GM19397 (cell line): ENCODE measurements around the gene TNNI2.
"Not testable (repeated sequence)": the region's sequence is repeated elsewhere in the genome, so short reads cannot be mapped to it uniquely, and the experiment has no call there.

Experiments
- ATAC-seq: cut with Tn5 transposase; IDR thresholded peaks from one replicate; pipeline ENCODE4 v1.9.1; 2021; ENCODE audit warnings: mild to moderate bottlenecking, moderate library complexity; ENCODE audit not compliant: unreplicated experiment

Gene TNNI2

DNA sequence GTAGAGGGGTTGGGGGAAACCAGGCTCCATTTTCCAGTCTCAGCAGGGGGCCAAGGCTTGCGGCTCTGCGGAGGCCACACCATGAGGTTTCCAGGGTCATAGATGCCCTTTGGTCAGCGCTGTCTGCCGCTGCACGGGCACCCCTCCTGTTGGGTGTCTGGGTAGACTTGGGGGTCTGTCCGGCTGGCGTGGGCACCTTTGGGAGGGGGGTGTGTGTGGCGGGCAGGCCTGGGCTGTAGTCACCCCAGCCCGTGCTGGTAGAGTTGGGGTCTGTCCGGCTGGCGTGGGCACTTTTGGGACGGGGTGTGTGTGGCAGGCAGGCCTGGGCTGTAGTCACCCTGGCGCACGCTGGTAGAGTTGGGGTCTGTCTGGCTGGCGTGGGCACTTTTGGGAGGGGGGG, 32.8 kb downstream of the TNNI2 start:
- no peak for ATAC-seq

DNA sequence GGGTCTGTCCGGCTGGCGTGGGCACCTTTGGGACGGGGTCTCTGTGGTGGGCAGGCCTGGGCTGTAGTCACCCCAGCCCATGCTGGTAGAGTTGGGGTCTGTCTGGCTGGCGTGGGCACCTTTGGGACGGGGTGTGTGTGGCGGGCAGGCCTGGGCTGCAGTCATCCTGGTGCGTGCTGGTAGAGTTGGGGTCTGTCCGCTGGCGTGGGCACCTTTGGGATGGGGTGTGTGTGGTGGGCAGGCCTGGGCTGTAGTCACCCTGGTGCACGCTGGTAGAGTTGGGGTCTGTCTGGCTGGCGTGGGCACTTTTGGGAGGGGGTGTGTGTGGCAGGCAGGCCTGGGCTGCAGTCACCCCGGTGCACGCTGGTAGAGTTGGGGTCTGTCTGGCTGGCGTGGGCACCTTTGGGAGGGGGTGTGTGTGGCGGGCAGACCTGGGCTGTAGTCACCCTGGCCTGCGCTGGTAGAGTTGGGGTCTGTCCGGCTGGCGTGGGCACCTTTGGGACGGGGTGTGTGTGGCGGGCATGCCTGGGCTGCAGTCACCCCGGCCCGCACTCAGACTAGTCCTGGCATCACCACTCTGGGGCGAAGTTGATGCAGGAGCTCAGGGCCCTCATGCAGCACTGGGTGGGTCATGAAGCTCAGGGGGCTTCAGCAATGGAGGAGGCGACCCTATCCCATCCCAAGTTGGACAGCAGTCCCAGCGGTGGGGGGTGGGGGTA, 33.6 kb downstream of the TNNI2 start:
- ATAC-seq: no peak

DNA sequence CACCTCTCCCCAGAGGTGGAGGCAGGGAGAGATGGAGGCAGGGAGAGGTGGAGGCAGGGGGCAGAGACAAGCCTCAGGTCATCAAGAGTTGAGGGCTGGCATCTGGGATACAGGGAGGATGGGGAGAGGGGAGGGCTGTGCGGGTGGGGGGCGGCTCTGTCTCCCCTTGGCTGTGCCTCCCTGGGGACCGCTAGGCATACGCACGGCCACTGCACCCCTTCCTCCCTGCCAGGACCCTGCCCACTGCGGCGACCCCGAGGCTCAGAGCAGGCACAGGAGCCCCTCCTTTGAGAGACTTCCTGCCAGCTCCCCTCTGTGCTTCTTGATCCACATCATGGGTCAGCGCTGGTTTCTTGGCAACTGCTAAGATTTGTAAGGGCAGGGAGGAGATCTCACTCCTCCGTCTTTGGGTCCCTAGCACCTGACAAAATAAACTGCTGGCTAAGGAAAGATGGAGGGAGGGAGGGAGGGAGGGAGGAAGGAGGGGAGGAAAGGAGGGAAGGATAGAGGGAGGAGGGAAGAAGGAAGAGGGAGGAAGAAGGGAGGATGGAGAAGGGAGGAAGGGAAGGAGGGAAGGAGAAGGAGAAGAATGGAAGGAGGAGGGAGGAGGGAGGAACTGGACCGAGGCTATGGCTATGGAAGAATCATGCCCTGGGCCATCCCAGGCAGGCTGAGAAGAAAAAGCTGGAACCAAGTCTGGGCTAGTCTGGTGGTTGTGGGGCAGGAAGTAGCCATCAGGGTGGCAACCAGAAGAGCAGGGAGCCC, 34.4 kb downstream of the TNNI2 start:
- ATAC-seq: no peak

DNA sequence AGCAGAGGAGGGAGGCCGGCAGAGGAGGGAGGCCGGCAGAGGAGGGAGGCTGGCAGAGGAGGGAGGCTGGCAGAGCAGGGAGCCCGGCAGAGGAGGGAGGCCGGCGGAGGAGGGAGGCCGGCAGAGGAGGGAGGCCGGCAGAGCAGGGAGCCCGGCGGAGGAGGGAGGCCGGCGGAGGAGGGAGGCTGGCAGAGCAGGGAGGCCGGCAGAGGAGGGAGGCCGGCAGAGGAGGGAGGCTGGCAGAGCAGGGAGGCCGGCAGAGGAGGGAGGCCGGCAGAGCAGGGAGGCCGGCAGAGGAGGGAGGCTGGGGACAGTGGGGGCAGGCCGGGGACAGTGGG, 35.0 kb downstream of the TNNI2 start:
- ATAC-seq: not testable (repeated sequence)

DNA sequence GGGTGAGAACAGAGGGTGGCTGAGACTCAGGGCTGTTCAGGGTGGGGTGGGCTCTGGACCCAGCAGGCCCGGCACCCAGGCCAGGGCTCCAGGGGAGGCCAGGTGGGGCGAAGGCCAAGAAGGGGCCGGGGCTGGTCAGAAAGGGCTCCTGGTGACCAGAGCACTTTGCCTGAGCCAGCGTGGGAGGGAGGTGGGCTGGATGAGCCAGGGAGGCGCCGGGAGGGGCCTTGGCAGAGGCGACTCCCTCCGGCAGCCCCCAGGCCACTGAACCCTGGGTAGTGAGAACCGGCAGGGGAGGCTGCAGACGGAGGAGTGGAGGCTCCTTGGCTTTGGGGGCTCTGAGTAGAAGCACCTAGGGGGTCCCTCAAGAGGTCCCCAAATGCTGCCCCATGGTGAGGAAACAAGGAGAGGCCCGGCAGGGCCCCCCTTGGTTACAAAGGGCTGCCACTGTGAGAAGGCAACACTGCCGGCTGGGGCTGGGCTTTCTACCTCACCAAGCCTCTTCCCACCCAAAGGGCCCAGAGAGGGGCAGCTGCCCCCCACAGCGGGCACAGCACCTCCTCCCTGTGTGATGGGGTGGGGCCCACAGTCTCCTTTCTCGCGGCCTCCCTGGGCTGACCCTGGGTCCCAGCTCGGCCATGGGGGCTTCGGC, 35.8 kb downstream of the TNNI2 start:
- ATAC-seq: not testable (repeated sequence)

DNA sequence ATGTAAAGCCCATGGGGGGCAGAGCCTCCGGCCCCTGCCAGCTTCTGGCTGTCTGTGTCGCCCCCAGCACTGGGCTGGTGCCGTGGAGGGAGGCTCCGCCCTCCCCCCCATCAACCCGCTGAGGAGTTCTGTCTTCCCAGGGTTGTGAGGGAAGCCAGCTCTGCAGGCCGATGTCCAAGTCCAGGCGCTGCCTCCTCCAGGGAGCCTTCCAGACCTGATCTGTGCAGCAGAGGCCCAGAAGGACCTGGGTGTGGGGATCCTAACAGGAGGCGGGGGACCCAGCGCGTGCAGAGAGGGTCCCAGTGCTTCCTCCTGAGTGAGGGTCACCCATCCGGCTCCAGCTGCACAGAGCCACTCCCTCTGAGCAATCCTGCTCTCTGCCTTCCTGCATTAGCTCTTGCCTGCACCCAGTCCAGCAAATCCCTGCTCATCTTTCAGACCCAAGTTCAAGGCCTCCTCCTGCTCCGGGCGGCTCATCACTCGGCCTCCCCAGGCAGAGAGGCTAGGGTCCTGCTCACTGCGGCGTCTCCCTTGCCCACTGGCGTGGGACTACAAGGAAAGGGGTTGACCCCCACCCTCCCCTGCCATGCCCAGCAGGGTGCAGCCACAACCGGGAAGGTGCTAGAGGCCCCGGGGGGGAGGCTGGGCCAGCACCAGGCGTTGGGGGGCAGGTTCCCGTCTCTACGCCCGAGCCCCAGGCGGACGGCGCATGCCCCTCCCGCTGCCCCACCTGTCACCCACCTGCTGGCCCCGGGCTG, 36.5 kb downstream of the TNNI2 start:
- ATAC-seq: no peak

DNA sequence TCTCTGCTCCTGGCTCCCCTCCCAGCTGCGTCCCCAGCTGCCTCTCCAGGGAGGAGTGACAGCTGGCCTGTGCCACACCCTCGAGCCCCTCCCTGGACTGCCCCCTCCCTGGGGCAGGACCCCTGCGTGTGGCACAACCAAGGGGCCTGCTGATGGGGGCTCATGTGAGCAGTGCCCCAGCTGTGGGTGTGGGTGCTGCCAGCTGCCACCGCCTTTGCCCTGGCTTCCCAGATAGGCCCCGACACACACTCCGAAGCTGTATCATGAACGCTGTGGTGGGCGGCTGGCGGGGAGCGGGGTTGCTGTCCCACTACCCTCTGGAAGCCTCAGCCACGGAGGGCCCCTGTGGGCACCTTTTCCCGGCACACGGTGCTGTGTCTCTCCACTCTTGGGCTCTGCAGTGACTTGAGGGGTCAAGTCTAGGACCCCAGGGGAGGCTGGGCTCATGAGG, 37.1 kb downstream of the TNNI2 start:
- ATAC-seq: not testable (repeated sequence)

DNA sequence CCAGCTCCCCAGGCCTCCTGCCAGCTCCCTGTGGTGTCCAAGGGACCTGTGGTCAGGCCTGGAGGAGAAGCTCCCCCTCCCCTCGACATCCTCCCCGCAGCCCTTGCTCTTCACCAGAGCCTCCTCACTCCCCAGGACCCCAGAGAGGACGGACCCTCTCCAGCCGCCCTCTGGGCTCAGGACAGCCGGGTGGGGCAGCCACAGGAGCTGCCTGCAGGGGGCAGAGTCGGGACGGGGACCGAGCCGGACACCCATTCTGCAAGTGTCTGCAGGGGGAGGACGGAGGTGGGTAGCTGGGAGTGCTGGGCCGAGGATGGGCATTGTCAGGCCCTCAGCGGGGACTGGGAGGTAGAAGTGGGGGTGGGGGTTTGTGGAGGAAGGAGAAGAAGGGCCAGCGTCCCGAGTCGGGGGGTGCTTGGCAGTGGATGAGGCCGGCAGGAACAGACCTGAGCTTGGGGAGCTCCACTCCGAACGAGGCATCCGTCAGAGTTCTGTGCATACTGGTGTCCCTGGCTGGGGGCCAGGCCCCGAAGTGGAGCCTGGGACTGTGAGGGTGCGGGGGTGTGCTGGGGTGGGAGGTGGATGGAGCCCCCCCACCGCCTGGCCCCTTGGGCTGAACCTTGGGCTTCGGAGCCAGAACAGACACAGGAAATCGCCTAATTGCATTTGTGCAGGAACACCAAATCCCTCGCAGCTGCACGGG, 37.7 kb downstream of the TNNI2 start:
- ATAC-seq: no peak

DNA sequence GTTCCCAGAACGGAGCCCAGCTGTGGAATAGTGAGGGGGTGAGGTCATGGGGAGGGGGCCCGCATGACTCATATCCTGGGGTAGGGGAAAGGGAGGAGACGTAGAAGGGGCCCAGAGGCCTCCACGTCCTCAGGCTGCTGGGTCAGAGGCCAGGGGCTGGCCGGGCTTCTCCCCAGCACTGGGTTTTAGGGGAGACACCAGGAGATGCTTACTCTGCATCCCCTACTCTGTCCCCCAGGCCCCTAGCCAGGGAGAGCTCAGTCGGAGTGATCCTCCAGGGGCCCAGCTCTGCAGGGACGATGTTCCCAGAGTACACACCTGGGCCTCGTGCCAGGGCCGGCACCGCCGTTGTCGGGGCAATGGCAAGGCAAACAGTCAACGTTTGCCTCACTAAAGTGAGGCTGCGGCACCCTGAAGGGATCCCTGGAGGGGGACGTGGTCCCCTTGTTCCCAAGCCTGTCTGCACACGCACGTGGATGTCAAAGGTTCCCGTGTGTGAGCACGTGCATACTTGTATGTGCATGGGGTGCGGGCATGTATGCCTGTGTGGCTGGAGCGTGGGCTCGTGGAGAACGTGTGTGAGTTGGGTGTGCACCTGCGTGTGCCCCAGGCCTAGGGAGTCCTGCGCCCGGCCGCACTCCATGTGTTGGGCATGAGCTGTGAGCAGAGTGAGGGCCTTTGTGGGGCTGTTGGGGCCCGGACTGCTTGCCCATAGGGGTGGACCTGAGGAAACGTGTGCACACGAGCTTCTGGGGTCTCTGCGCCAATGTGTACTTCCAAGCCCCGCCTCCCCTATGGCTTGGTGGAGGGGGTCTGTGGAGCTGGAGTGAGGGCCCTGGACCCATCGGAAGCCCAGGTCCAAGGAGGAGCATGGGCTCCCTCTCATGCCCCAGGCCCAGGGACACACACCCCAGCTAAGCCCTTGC, 38.7 kb downstream of the TNNI2 start:
- no peak for ATAC-seq

DNA sequence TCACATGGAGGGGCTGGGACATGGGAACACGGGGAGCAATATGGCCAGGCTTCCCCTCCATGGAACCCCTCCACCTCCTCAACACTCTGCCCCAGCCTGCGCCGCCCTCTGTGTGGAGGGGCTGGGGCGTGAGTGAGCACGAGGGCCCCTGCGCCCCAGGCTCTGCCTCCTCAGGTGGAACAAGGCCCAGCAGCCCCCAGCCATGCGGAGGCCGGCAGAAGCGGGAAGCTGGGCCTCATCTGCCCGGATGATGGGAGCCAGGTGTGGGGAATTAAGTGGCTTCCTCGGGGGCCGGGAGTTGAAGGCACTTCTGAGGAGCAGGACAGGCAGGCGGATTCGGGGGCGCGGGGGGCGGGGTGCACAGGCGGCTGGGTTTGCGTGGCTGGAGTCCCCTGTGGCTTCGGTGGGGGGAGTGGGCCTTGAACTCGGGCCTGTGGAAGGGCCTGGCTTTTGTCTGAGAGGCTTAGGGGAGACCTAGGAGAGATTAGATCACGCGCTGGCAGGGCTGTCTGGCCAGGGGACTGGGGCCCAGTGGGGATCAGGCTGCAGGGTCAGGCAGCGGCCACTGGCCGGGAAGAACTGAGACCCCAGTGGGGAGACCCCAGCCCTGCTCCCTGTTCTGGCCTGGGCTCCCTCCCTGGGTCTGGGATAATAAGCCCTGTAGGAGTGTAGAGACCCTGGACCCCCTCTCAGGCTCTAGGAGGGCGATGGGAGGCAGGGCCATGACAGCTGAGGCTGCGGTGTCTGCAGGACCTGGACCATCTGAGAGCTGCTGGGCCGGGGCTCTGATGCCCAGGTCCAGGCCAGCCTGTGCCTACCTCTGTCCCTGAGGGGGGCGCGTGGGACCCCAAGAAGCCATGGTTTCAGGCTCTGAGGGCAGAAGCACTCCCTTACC, 39.6 kb downstream of the TNNI2 start:
- ATAC-seq: no peak

DNA sequence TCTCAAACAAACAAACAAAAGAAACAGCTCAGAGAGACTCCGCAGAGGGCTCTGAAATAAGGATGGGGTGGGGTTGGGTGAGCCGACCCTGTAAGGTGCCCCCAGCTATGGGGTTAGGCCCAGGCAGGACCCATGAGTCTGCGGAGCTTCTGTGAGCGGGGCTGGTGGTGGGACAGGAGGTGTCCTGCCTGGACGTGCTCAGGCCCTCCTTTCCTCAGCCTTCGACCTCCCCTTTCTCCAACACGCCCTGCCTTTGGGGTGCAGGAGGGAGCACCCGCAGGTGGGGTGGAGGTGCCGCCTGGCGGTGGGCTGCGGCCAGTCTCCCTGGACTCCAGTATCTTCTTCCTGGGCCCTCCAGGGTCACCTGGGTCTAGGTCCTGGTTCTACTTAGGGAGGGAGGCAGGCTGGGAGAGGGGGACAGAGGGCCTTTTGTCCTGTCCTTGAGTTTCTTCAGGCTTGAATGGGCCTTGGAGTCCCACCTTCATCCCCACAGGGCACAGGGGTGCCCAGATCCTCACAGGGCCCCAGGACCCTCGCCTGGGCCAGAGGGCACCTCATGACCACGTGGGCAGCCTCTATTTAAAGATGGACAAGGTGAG, 40.7 kb downstream of the TNNI2 start:
- ATAC-seq: no peak

DNA sequence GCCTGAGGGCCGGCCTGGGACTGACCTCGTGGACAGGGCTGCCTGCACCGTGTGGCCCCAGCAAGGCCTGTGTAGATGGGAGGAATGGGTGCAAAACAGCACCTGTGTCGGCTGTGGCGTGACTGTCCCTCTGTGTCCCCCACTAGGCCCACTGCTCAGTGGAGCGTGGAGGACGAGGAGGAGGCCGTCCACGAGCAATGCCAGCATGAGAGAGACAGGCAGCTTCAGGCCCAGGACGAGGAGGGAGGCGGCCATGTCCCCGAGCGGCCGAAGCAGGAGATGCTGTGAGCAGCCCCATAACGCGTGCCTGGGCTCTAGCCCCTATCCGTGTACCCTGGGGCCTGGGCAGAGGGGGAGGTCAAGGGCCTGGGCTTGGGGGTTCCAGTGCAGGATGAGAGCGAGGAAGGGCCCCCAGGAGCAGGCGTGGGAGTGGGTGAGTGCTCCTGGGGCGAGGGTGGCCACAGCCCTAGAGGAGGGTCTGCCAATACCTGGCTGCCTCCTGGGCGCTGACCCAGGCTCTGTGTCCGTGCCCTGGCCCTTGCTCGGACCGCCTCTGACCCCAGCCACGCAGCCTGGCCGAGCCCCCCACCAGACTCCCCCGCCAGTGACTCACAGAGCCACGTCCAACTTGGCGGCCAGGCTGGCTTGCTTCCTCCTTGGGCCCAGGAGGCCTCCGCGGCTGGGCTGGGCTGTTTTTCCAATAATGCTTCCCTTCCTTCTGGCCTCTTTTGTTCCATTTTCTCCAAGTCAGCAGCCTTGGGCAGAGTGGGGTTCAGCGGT, 41.4 kb downstream of the TNNI2 start:
- no peak for ATAC-seq

DNA sequence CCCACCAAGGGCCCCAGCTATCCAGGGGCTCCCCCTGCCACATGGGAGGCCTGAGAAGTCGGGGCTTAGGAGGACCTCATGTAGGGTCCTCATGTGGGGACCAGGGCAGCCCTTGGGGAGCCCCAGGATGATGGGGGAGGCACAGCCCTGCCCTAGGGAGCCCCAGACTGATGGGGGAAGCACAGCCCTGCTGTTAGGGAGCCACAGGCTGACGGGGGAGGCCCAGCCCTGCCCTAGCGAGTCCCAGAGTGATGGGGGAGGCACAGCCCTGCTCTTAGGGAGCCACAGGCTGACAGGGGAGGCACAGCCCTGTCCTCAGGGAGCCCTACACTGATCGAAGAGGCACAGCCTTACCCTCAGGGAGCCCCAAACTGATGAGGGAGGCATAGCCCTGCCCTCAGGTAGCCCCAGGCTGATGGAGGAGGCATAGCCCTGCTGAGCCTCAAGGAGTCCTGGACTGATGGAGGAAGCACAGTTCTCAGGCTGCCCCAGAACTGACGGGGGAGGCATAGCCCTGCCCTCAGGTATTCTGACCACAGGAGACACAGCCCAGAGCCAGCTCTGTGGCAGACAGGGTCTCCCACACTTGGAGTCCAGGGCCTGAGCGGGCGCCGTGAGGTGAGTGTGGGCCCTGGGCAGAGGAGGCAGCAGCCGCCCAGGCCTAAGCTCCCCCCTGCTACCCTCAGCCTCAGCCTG, 42.1 kb downstream of the TNNI2 start:
- ATAC-seq: no peak

DNA sequence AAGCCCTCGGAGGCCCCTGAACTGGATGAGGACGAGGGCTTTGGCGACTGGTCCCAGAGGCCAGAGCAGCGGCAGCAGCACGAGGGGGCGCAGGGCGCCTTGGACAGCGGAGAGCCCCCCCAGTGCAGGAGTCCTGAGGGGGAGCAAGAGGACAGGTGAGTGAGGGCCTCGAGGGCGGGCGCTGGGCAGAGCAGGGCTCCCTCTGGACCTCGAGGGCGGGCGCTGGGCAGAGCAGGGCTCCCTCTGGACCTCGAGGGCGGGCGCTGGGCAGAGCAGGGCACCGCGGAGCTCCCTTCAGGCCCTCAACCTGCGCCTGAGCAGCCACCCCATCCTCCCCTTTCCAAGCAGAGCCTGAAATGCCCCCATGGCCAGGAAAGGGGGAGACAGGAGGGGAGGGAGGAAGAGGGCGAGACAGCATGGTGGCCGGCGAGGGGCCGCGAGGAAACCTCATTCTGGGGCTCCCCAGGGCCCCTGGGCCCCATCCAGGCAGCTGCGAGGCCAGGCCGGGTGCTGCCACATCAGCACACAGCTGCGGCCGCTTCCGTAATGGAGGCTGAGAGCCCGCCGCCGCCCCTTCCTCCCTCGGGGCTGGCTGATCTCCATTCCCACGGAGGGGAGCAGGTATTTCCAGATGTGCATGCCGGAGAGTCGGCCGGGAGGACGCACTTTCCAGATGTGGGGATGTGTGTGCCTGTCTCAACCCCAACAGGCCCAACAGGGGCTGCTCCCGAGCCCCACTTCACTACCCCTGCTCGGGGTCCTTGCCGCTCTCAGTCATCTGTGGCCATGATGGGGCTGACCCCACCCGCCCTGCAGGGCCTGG, 42.9 kb downstream of the TNNI2 start:
- ATAC-seq: no peak

DNA sequence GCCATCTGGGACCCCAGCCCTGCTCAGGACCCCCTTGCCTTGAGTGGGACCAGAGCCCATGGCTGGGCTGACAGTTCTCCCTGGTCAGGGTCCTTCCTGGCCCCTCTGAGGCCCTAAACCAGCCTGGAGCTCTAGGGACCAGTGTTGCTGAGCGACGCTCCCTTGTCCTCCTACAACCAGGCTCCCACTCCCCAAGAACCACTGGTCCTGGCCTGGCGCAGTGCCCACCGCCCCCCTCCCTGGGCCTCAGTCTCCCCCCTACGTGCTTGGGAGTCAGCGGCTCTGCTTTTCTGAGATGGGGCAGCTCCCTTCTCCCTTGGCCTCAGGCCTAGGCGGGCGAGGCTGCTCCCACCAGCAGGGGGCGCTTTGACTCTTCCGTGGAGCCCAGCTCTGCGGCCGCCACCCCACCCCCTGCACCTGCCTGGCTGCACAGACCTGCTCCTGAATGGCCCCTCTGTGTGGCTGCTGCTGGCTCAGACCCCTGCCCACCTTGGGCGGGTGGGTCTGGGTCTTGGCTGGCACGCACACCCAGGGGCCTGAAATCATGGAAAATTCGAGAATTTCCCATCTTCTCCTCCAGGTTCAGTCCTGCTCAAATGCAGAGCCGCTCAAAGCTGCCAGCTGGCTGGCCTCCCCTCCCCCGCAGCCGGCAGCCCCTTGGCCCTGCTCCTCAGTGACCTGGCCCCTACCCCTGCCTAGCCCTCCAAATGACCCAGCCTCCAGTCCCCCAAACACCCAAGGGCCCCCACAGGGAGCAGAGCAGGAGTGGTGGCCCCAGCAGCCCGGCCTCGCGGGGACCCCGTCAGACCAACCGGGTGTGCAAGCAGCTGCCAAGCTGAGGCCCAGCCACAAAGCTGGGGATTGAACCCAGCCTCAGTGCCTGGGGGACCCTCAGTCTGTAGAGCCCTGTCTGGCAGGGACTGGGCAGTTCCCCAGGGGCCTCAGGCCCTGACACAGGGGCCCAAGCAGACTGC, 43.8 kb downstream of the TNNI2 start:
- ATAC-seq: no peak
